WERI-Rb-1 (cell line): ENCODE results near the gene ARHGEF25.

Experiments
- DNase-seq: peaks from one replicate; pipeline ENCODE4 v3.0.0-alpha.2; 2020
- H3K27ac ChIP-seq: fragments of 250-450 bp; sonication (Bioruptor Pico); 2 replicates; pipeline ENCODE4 v1.5.1; 2020; ENCODE audit warnings: mild to moderate bottlenecking, moderate library complexity
- H3K27me3 ChIP-seq: fragments of 250-450 bp; sonication (Bioruptor Pico); 2 replicates; pipeline ENCODE4 v1.5.1; 2021; ENCODE audit warnings: mild to moderate bottlenecking, low read depth, moderate library complexity; ENCODE audit not compliant: insufficient read depth, severe bottlenecking
- H3K36me3 ChIP-seq: fragments of 250-450 bp; sonication (Bioruptor Pico); 2 replicates; pipeline ENCODE4 v1.5.1; 2020; ENCODE audit warnings: mild to moderate bottlenecking, moderate library complexity
- H3K4me3 ChIP-seq: 2 replicates; pipeline ENCODE4 v1.5.1; 2011; ENCODE audit warnings: low read depth, mild to moderate bottlenecking, control low read depth, low read length
- H3K9me3 ChIP-seq: fragments of 250-450 bp; sonication (Bioruptor Pico); 2 replicates; pipeline ENCODE4 v1.5.1; 2021; ENCODE audit warnings: mild to moderate bottlenecking, moderate library complexity; ENCODE audit not compliant: severe bottlenecking
- TF ChIP-seq, protein P1 (sequence below): IDR thresholded peaks from 2 replicates; pipeline ENCODE4 v1.5.1; 2011; ENCODE audit warnings: low read depth, mild to moderate bottlenecking, control low read depth, inconsistent platforms, low read length

ARHGEF25 gene

DNA sequence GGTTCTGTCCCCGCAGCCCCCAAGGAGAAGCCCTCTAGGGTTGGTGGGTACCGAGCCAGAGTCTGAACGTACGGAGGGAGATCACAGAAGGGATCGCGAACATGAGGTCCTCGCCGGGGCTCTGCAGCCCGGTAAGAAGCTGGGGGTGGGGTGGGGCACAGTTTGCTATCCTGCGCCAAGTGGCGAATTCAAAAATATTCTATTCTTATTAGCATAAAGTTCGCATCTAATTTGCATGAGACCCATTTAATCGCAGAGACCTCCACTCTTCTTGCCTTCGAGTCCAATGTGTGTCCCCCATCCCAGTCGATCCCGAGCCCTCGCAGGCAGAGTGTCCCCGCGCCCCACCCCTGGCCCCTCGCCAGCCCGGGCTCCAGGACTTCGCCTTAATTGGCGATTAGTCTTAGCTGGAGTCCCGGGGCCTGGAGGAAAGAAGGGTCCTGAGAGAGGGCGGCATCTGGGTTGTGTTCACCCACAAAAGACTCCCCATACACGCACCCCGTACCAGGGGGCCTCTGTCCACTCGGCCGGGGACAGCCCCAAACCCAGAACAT, 604 bp upstream of the ARHGEF25 start:
- H3K36me3 ChIP-seq = peaks cover 42% of the 10 kb centered on the region
- H3K4me3 ChIP-seq = peak overlapping the region; percentile 70
- no peaks in the 10 kb centered on the region for H3K9me3 ChIP-seq
- H3K27me3 ChIP-seq = no peaks in the 10 kb centered on the region
- peak overlapping the region; percentile 98 for H3K27ac ChIP-seq
- peak; percentile 63 for DNase-seq
- TF ChIP-seq, protein P1, sequence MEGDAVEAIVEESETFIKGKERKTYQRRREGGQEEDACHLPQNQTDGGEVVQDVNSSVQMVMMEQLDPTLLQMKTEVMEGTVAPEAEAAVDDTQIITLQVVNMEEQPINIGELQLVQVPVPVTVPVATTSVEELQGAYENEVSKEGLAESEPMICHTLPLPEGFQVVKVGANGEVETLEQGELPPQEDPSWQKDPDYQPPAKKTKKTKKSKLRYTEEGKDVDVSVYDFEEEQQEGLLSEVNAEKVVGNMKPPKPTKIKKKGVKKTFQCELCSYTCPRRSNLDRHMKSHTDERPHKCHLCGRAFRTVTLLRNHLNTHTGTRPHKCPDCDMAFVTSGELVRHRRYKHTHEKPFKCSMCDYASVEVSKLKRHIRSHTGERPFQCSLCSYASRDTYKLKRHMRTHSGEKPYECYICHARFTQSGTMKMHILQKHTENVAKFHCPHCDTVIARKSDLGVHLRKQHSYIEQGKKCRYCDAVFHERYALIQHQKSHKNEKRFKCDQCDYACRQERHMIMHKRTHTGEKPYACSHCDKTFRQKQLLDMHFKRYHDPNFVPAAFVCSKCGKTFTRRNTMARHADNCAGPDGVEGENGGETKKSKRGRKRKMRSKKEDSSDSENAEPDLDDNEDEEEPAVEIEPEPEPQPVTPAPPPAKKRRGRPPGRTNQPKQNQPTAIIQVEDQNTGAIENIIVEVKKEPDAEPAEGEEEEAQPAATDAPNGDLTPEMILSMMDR = no peak

DNA sequence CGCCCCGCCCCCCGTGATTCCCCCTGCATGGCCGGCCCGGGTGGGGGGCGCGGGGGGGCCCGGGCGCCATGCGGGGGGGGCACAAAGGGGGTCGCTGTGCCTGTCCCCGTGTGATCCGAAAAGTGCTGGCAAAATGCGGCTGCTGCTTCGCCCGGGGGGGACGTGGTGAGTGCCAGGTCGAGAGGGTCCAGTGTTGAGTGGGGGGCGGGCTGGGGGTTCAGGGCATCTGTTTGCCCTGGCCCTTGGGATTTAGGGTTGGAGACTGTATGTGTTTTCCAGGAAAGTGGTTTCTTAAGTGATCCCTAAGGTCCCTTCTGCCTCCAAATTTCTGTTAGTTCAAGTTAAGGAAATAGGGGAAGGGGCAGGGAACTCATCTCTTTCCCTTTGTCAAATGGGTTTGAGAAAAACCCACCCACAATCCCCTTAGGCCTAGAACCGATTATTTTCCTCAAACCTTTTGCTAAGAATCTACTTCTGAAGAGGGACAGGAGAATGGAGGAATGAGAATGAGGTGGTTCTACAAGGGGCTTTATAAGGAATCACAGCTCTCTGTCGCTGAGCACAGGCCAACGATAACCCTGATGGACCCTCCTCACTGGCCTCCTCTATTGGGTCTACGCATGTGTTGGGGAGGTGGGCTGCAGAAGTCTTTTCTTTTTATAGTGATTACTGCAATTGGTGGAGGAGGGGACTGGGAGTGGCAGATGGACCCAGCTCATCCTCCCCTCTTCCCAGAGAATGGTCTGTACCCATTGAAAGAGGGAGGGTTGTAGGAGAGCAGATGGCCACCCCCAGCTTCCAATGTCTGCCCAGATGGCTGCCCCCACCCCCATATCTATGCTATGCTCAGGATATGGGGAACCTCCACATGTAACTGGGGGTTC, 834 bp downstream of the ARHGEF25 start:
- Histone ChIP-seq H3K36me3 (peaks cover 49% of the 10 kb centered on the region), H3K27ac (peak overlapping the region; percentile 98), H3K27me3 (no peaks in the 10 kb centered on the region), H3K9me3 (no peaks in the 10 kb centered on the region), H3K4me3 (peak overlapping the region; percentile 70)
- peak; percentile 86 for DNase-seq
- TF ChIP-seq, protein P1 = no peak

DNA sequence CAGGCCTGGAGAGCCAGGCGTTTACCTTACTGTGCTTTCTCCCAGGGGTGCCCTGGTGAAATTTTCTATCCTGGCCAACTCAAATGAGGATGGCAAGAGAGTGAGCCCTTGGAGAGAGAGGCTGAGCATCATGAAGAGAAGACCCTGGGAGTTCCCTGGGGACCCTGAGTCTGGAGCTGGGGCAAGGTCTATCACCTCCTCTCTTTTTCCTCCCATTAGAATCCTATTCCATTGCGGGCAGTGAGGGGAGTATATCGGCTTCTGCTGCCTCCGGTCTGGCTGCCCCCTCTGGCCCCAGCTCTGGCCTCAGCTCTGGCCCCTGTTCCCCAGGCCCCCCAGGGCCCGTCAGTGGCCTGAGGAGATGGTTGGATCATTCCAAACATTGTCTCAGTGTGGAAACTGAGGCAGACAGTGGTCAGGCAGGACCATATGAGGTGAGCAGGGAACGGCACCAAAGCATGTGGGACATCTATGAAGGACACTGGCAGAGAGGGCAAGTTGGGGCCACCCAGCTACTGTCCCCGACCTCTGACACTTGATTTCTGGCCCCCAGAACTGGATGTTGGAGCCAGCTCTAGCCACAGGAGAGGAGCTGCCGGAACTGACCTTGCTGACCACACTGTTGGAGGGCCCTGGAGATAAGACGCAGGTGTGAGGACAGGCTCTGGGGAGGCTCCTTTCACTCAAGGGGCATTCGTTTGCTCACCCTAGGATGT, 1.6 kb downstream of the ARHGEF25 start:
- DNase-seq = no peak
- no peaks in the 10 kb centered on the region for H3K9me3 ChIP-seq
- H3K4me3 ChIP-seq = peak overlapping the region; percentile 70
- H3K36me3 ChIP-seq = peaks cover 55% of the 10 kb centered on the region
- TF ChIP-seq, protein P1 = no peak
- H3K27ac ChIP-seq = peak overlapping the region; percentile 98
- no peaks in the 10 kb centered on the region for H3K27me3 ChIP-seq

DNA sequence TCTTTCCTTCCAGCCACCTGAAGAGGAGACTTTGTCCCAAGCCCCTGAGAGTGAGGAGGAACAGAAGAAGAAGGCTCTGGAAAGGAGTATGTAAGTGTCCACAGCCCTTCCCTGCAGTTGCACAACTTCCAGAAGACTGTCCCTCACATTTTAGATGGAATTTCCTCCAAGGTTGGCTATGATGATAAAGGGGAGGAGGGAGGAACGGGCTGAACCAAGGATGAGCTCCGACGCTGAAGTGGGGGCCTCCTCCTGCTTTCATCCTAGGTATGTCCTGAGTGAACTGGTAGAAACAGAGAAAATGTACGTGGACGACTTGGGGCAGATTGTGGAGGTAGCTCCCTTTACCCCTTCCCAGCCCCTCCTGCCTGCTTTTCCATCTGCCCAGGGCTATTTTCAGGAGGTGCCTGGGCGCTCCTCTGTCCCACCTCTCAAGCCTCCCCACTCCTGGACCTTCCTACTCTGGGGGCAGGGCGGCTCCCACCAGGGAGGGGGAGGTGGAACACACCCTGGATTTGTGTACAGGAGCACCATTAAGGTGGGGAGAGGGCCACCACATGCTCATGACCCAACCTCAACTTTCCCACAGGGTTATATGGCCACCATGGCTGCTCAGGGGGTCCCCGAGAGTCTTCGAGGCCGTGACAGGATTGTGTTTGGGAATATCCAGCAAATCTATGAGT, 2.3 kb downstream of the ARHGEF25 start:
- H3K27me3 ChIP-seq = no peaks in the 10 kb centered on the region
- no peak overlapping the region for H3K4me3 ChIP-seq
- H3K9me3 ChIP-seq = no peaks in the 10 kb centered on the region
- peak overlapping the region; percentile 98 for H3K27ac ChIP-seq
- H3K36me3 ChIP-seq = peaks cover 55% of the 10 kb centered on the region
- DNase-seq = no peak
- TF ChIP-seq, protein P1 = no peak

DNA sequence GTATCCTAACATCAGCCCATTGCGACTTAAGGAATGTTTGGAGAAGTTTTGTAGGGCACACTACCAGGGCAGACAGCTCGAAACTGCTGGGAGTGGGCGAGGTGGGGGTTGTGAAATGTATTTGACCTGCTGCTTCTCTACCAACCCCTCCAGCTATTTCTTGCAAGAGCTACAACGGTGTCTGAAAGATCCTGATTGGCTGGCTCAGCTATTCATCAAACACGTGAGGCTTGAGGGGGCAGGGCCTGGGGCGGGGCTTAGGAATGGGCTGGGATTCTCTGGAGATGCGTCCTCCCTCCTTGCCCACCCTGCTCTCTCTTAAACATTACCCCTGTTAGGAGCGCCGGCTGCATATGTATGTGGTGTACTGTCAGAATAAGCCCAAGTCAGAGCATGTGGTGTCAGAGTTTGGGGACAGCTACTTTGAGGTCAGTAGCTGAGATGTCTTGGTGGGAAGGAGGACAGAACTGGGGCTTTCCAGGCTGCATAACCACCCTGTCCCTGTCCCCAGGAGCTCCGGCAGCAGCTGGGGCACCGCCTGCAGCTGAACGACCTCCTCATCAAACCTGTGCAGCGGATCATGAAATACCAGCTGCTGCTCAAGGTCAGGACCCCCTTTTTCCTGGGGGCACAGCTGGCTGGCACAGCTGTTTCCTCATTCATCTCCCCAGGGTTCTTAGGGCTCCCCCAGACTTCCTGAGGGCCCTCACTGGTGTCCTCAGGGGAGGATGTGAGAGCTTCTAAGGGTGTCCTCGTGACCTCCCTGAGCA, 3.1 kb downstream of the ARHGEF25 start:
- Histone ChIP-seq H3K9me3 (no peaks in the 10 kb centered on the region), H3K27ac (no peak overlapping the region), H3K4me3 (no peak overlapping the region), H3K36me3 (peaks cover 53% of the 10 kb centered on the region), H3K27me3 (no peaks in the 10 kb centered on the region)
- TF ChIP-seq, protein P1 = no peak
- no peak for DNase-seq
